Gastroesophageal sphincter (tissue), 4 donors: ENCODE measurements around the gene WDR82. TPM values are rescaled to one million over a fixed set of nuclear protein-coding genes. Genes with fewer than 3 reads are reported as not detected.
A peak's percentile ranks its signal among the peaks of the same experiment; 100 is the strongest.

Experiments used
- ATAC-seq: fragments of 150-250 bp; one replicate; pipeline ENCODE4 v1.9.1; 2016; ENCODE audit warnings: mild to moderate bottlenecking, moderate library complexity
- H3K27ac ChIP-seq, 4 donors: fragments of 200-600 bp; sonication (generic) in 3 of 4; 1 replicate in 3 of 4; 2 replicates in 1 of 4; pipeline ENCODE4 v1.5.1; 2016 to 2019
- H3K27me3 ChIP-seq: fragments of 200-600 bp; sonication (generic); one replicate; pipeline ENCODE4 v1.5.1; 2019
- H3K36me3 ChIP-seq, 2 donors: fragments of 200-600 bp; sonication (generic); one replicate each; pipeline ENCODE4 v1.5.1; 2019; ENCODE audit warnings: control low read depth in 1 of 2
- H3K4me1 ChIP-seq, 3 donors: fragments of 200-600 bp; sonication (generic); 1 replicate in 2 of 3; 2 replicates in 1 of 3; pipeline ENCODE4 v1.5.1; 2016 to 2019; ENCODE audit warnings: control low read depth in 2 of 3
- H3K4me3 ChIP-seq, 2 donors: fragments of 200-600 bp; sonication (generic); one replicate each; pipeline ENCODE4 v1.5.1; 2019; ENCODE audit warnings: mild to moderate bottlenecking in 1 of 2, moderate library complexity in 1 of 2
- H3K9me3 ChIP-seq, 3 donors: fragments of 200-600 bp; sonication (generic); one replicate each; pipeline ENCODE4 v1.5.1; 2017 to 2019; ENCODE audit warnings: control low read depth in 2 of 3
- EP300 ChIP-seq: sonication (generic); formaldehyde crosslinking; IDR thresholded peaks from one replicate; pipeline ENCODE4 v1.6.1; 2017; ENCODE audit warnings: antibody characterized with exemption, mild to moderate bottlenecking
- POLR2A ChIP-seq, 2 donors: fragments of 450-650 bp; IDR thresholded peaks; one replicate each; pipeline ENCODE4 v1.6.1; 2017; ENCODE audit warnings: antibody characterized with exemption in 2 of 2, mild to moderate bottlenecking in 2 of 2, moderate library complexity in 1 of 2
- POLR2AphosphoS5 ChIP-seq: sonication (generic); formaldehyde crosslinking; IDR thresholded peaks from one replicate; pipeline ENCODE4 v1.6.1; 2017; ENCODE audit warnings: antibody characterized with exemption
- WGBS, 2 donors: methylation state at CpG; one replicate each; pipeline ENCODE4 v1.1.5; 2018; ENCODE audit warnings: low coverage in 1 of 2; 5-methylcytosine and 5-hydroxymethylcytosine counted together
- total RNA-seq, 4 donors: library from RNA; depleted of rRNA; stranded (reverse); fragments of >200 nt; gene quantifications; one replicate each; pipeline ENCODE4 v1.1.0, GENCODE V29; 2016
- TF ChIP-seq, protein P1 (sequence below), 4 experiments: fragments of 200-600 bp in 2 of 4; fragments of 450-650 bp in 2 of 4; sonication (generic) in 1 of 4; IDR thresholded peaks; one replicate each; pipeline ENCODE4 v1.5.1; 2017 to 2019; ENCODE audit warnings: antibody characterized with exemption in 4 of 4, mild to moderate bottlenecking in 2 of 4, moderate library complexity in 2 of 4

Gene WDR82
- total RNA-seq, 4 donors from 2014 or later = 63.7 to 92.0 (median 86.7) TPM

DNA sequence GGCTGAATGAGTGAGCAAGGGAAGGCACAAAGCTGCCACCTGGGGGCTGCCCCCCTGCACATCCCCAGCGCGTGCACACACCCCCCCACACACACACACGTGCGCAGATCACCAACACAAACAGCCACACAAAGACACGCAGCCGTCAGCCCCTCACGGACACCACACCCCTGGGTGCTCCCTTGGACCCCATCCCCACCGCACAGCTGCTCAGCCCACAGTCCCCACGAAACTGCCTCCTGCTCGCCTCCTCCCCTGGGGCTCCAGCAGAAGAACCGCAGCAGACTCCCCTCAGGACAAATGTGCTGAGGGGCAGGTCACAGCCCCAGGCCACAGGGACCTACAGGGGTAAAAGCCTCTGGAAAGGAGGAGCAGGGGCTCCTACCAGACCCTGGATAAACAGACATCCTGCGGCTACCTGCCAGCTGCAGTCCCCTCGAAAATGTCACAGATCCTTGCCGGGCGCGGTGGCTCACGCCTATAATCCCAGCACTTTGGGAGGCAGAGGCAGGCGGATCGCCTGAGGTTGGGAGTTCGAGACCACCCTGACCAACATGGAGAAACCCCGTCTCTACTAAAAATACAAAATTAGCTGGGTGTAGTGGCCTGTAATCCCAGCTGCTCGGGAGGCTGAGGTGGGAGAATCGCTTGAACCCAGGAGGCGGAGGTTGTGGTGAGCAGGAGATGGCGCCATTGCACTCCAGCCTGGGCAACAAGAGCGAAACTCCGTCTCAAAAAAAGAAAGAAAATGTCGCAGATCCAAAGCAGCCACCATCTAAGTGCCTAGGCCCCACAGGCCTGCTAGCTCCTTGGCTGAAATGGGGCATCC is 46.0 kb downstream of the WDR82 start:
- no peak for ATAC-seq
- Histone ChIP-seq H3K4me3 (no peak overlapping the region), H3K36me3 (peaks cover 0 to 78% of the 10 kb centered on the region in 2 donors), H3K9me3 (no peaks in the 10 kb centered on the region), H3K4me1 (peaks cover 0 to 64% (median 25%) of the 10 kb centered on the region in 3 donors), H3K27me3 (no peaks in the 10 kb centered on the region), H3K27ac (peak overlapping the region in 1 of 4 donors; percentile 1)
- WGBS, 2 donors = 72 to 89% methylated on average over 5 to 8 of the region's 28 CpGs
- TF ChIP-seq, protein P1, sequence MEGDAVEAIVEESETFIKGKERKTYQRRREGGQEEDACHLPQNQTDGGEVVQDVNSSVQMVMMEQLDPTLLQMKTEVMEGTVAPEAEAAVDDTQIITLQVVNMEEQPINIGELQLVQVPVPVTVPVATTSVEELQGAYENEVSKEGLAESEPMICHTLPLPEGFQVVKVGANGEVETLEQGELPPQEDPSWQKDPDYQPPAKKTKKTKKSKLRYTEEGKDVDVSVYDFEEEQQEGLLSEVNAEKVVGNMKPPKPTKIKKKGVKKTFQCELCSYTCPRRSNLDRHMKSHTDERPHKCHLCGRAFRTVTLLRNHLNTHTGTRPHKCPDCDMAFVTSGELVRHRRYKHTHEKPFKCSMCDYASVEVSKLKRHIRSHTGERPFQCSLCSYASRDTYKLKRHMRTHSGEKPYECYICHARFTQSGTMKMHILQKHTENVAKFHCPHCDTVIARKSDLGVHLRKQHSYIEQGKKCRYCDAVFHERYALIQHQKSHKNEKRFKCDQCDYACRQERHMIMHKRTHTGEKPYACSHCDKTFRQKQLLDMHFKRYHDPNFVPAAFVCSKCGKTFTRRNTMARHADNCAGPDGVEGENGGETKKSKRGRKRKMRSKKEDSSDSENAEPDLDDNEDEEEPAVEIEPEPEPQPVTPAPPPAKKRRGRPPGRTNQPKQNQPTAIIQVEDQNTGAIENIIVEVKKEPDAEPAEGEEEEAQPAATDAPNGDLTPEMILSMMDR (IDR thresholded peaks at IDR 0.05) = peak in 2 of 4 experiments; percentile 8 to 25
- TF ChIP-seq EP300 (no peak), POLR2AphosphoS5 (no peak), POLR2A (IDR thresholded peaks at IDR 0.05) (no peak)

DNA sequence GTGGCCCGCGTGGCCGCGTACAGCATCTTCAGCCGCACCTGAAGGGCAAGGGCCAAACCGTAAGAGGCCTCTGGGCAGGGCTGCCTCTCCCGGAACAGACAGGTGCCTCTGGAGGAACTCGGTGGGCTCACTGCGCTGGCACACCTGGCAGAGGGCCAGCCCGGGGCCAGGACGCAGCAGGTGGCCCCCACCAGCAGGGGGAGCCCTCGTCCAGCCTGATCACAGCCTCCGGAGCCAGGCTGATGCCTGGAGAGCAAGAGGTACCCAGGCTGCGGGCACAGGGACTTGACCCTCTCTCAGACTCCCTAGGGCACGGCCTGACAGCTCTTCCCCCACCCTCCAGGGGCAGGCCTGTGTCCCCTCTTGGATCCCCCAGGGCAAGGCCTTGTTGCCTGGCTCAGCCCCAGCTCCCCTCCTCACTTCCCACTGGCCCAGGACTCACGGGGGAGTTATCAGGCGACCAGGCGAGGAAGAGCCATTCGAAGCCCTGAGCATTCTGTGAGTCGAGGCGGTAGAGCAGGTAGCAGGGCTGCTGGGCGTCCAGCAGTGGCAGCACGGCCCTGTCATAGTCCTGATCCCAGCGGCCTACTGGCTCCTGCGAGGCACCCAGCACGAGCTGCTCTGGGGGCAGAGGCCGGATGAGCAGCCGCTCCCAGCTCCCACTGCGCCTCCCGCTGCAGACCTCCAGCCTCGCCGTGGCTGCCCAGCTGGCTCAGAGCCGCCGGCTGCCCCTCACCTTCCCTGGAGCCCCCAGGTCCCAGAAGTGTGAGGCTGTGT is 46.8 kb downstream of the WDR82 start:
- Histone ChIP-seq H3K27ac (peak overlapping the region in 1 of 4 donors; percentile 1), H3K27me3 (no peaks in the 10 kb centered on the region), H3K9me3 (no peaks in the 10 kb centered on the region), H3K4me1 (peaks cover 0 to 56% (median 18%) of the 10 kb centered on the region in 3 donors), H3K36me3 (peaks cover 0 to 84% of the 10 kb centered on the region in 2 donors), H3K4me3 (no peak overlapping the region)
- peak; percentile 58 for TF ChIP-seq POLR2AphosphoS5
- TF ChIP-seq POLR2A (IDR thresholded peaks at IDR 0.05) = no peak
- no peak for TF ChIP-seq EP300
- TF ChIP-seq, protein P1 (IDR thresholded peaks at IDR 0.05) = peak in 3 of 4 experiments; percentile 88 to 92 (median 92)
- no CpG with 5 or more reads among the region's 34 CpGs for WGBS, 2 donors
- peak; percentile 65 for ATAC-seq

DNA sequence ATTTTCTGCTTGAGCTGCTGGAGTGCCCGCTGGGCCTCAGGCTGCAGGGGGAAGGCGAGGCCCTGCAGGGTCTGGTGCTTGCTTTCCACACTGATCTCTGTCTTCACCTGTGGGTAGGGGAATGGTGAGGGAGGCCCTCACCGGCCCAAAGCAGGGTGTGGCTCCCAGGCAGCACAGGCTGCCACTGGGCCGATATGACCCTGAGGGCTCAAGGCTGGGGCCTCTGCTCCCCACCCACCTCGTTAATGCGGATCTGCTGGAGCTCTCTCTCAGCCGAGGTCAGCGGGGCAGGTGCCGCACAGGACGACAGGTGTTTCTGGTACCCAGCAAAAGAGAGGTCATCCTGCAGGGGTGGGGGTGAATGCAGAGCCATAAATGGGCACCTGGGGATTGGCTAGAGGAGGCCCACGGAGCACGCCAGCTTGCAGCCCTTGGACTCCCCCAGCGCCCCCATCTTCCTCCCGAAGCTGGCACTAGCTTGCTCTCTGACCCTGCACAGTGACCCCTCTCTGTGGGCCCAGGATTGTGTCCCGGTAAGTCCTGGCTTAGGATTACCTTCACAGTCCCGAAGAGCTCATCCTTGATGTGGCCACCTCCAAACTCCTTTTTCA is 47.5 kb downstream of the WDR82 start:
- Histone ChIP-seq H3K27me3 (no peaks in the 10 kb centered on the region), H3K27ac (peak overlapping the region in 1 of 4 donors; percentile 1), H3K4me1 (peaks cover 0 to 49% (median 12%) of the 10 kb centered on the region in 3 donors), H3K36me3 (peaks cover 0 to 84% of the 10 kb centered on the region in 2 donors), H3K4me3 (no peak overlapping the region), H3K9me3 (no peaks in the 10 kb centered on the region)
- 86 to 100% methylated on average over 1 to 7 of the region's 16 CpGs for WGBS, 2 donors
- ATAC-seq = no peak
- TF ChIP-seq POLR2A (IDR thresholded peaks at IDR 0.05) (no peak), POLR2AphosphoS5 (no peak)
- TF ChIP-seq, protein P1 (IDR thresholded peaks at IDR 0.05) = no peak

DNA sequence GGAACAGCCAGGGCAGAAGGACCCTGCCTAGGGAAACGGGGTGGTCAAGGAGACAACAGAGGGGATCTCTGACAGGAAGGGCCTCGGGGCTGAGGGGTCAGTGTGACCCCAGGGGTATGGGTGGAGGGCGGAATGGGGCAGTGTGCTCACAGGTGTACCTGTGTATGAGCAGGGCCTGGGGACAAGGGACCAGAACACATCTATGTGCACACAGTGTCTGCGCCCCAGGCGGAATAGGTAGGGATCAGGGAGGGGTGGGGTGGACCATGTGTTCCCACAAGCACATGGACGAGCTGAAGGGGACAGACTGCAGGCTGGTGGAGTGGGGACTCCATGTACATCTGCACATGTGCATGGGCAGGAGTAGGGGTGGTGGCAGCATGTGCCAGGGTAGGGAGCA is 48.0 kb downstream of the WDR82 start:
- peaks cover 0 to 84% of the 10 kb centered on the region in 2 donors for H3K36me3 ChIP-seq
- H3K27ac ChIP-seq = no peak overlapping the region
- H3K4me3 ChIP-seq = no peak overlapping the region
- H3K9me3 ChIP-seq = no peaks in the 10 kb centered on the region
- H3K4me1 ChIP-seq = peaks cover 0 to 43% (median 6%) of the 10 kb centered on the region in 3 donors
- no peaks in the 10 kb centered on the region for H3K27me3 ChIP-seq
- TF ChIP-seq POLR2AphosphoS5 (no peak), POLR2A (IDR thresholded peaks at IDR 0.05) (no peak), EP300 (no peak)
- TF ChIP-seq, protein P1 (IDR thresholded peaks at IDR 0.05) = no peak
- no peak for ATAC-seq
- WGBS, 2 donors = 85% methylated on average over 3 of the region's 6 CpGs; no CpG with 5 or more reads in 1 of the 2 donors
